HepG2 (cell line): ENCODE measurements around the gene ABCB8. TPM values are rescaled to one million over a fixed set of nuclear protein-coding genes. Genes with fewer than 3 reads are reported as not detected.
A peak's percentile ranks its signal among the peaks of the same experiment; 100 is the strongest.

Experiments used
- AHR ChIP-seq: IDR thresholded peaks from 2 replicates; pipeline ENCODE4 v1.6.1; 2018; ENCODE audit warnings: missing genetic modification reagents, missing compliant biosample characterization
- ATRX ChIP-seq: sonication (generic); formaldehyde crosslinking; IDR thresholded peaks from 2 replicates; pipeline ENCODE4 v1.4.0; 2020; ENCODE audit warnings: missing genetic modification reagents, borderline replicate concordance
- CAMTA2 ChIP-seq: sonication (generic); formaldehyde crosslinking; IDR thresholded peaks from 2 replicates; pipeline ENCODE4 v1.4.0; 2020; ENCODE audit warnings: mild to moderate bottlenecking, missing genetic modification reagents, borderline replicate concordance
- CREB3 ChIP-seq: sonication (generic); formaldehyde crosslinking; IDR thresholded peaks from 2 replicates; pipeline ENCODE4 v1.5.0; 2020; ENCODE audit warnings: missing genetic modification reagents
- ERF ChIP-seq: IDR thresholded peaks from 2 replicates; pipeline ENCODE4 v1.6.1; 2018; ENCODE audit warnings: missing biosample characterization, missing genetic modification reagents
- HMGXB3 ChIP-seq: sonication (generic); formaldehyde crosslinking; IDR thresholded peaks from 2 replicates; pipeline ENCODE4 v1.4.0; 2020; ENCODE audit warnings: missing genetic modification reagents, borderline replicate concordance
- PRDM15 ChIP-seq: sonication (generic); formaldehyde crosslinking; IDR thresholded peaks from 2 replicates; pipeline ENCODE4 v1.4.0; 2020; ENCODE audit warnings: missing genetic modification reagents
- RAD51 ChIP-seq: fragments of 450-650 bp; IDR thresholded peaks from 2 replicates; pipeline ENCODE4 v1.6.1; 2016; ENCODE audit warnings: borderline replicate concordance
- RXRA ChIP-seq: sonication (generic); formaldehyde crosslinking; IDR thresholded peaks from 2 replicates; pipeline ENCODE4 v1.5.1; 2020; ENCODE audit warnings: missing genetic modification reagents
- SAFB2 ChIP-seq: sonication (generic); formaldehyde crosslinking; IDR thresholded peaks from 2 replicates; pipeline ENCODE4 v1.5.1; 2020; ENCODE audit warnings: missing genetic modification reagents, low read depth, mild to moderate bottlenecking, borderline replicate concordance
- SAP130 ChIP-seq: IDR thresholded peaks from 2 replicates; pipeline ENCODE4 v1.6.1; 2016; ENCODE audit warnings: low read depth
- SIX4 ChIP-seq: sonication (generic); formaldehyde crosslinking; IDR thresholded peaks from 2 replicates; pipeline ENCODE4 v1.4.0; 2020; ENCODE audit warnings: missing genetic modification reagents
- TCF7L2 ChIP-seq: IDR thresholded peaks from 2 replicates; pipeline ENCODE4 v1.6.1; 2011; ENCODE audit warnings: mild to moderate bottlenecking, low read depth, low read length, moderate library complexity
- TFE3 ChIP-seq: IDR thresholded peaks from 2 replicates; pipeline ENCODE4 v1.6.1; 2016
- ZFP91 ChIP-seq: sonication (generic); formaldehyde crosslinking; IDR thresholded peaks from 2 replicates; pipeline ENCODE4 v1.9.0; 2022; ENCODE audit warnings: missing genetic modification reagents, mild to moderate bottlenecking, borderline replicate concordance
- ZGPAT ChIP-seq: IDR thresholded peaks from 2 replicates; pipeline ENCODE4 v1.6.1; 2016; ENCODE audit warnings: mild to moderate bottlenecking
- polyA plus RNA-seq, 8 experiments: library from polyadenylated mRNA; depleted of rRNA in 3 of 8; stranded (reverse) in 7 of 8; unstranded in 1 of 8; fragments of >200 nt; fragmentation: Illumina TruSeq in 4 of 8; extraction: Trizol in 4 of 8; gene quantifications; 2 replicates each; pipeline versions ENCODE4 v1.2.1 to v1.2.3, GENCODE V29; 2011 to 2016; ENCODE audit warnings: low read depth in 4 of 8, missing spikeins in 1 of 8, mixed read lengths in 1 of 8; ENCODE audit not compliant: insufficient read depth in 1 of 8
- total RNA-seq, 5 experiments: library from RNA; depleted of rRNA; stranded (reverse); fragments of >200 nt; fragmentation: Illumina TruSeq; extraction: Trizol; gene quantifications; 2 replicates each; pipeline ENCODE4 v1.2.3, GENCODE V29; 2016; ENCODE audit warnings: low read depth in 1 of 5

ABCB8 gene
- total and polyA plus RNA-seq, 2 of the 13 experiments (the other 11 are each of a cell fraction or from before 2014, with no cell fraction given): 6.6 to 16.7 TPM

DNA sequence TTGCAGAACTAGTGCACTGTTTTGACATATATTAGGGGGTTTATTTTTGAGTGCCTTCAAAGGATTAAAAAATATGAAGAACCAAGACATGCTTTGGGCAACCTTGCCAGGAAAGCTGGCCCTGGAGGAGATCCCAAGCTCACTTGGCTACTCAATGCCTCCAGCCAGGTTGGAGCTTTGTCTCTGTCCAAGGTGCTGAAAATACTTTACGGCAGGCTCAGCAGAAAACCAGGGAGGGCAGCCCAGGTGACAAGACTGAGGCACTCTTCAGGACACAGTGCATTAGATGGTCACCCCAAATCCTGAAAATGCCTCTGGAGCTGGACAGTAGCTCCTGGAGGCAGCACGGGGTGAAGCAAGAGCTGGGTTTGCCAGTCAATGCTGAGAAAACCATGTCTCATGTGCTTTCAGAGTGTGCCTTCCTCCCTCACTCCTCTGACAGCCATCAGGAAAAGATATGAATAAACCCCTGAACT, 44.3 kb upstream of the ABCB8 start (continued):
- TF ChIP-seq HMGXB3 (CRISPR knock-in tag) (peak; percentile 70; the same call in 1 of the 2 replicates), CREB3 (CRISPR knock-in tag) (0 out of 2 replicates have a peak, but pooled peaks have one; percentile 48), ZGPAT (peak; percentile 18; the same call in 1 of the 2 replicates), TFE3 (CRISPR knock-in tag) (0 out of 2 replicates have a peak, but pooled peaks have one; percentile 52), SAP130 (CRISPR knock-in tag) (0 out of 2 replicates have a peak, but pooled peaks have one; percentile 27), SAFB2 (no peak), RAD51 (no peak), RXRA (CRISPR knock-in tag) (no peak), ERF (CRISPR knock-in tag) (peak; percentile 71; the same call in 1 of the 2 replicates), ATRX (CRISPR knock-in tag) (no peak), ZFP91 (CRISPR knock-in tag) (no peak), SIX4 (CRISPR knock-in tag) (0 out of 2 replicates have a peak, but pooled peaks have one; percentile 25), CAMTA2 (CRISPR knock-in tag) (no peak), AHR (no peak), TCF7L2 (no peak), PRDM15 (CRISPR knock-in tag) (0 out of 2 replicates have a peak, but pooled peaks have one; percentile 30)
